Stimulated activated CD8-positive, alpha-beta memory T cell treated with anti-CD3 and anti-CD28 coated beads, Interleukin-12 subunit alpha, Interleukin-12 subunit beta, amount 100 ng/mL, for 1 hour (primary cell): ENCODE measurements around the gene ANKMY1.
A peak's percentile ranks its signal among the peaks of the same experiment; 100 is the strongest.

Experiments
- DNase-seq: peaks from one replicate; pipeline ENCODE4 v3.0.0-alpha.2; 2020; ENCODE audit warnings: low read depth

ANKMY1 gene

DNA sequence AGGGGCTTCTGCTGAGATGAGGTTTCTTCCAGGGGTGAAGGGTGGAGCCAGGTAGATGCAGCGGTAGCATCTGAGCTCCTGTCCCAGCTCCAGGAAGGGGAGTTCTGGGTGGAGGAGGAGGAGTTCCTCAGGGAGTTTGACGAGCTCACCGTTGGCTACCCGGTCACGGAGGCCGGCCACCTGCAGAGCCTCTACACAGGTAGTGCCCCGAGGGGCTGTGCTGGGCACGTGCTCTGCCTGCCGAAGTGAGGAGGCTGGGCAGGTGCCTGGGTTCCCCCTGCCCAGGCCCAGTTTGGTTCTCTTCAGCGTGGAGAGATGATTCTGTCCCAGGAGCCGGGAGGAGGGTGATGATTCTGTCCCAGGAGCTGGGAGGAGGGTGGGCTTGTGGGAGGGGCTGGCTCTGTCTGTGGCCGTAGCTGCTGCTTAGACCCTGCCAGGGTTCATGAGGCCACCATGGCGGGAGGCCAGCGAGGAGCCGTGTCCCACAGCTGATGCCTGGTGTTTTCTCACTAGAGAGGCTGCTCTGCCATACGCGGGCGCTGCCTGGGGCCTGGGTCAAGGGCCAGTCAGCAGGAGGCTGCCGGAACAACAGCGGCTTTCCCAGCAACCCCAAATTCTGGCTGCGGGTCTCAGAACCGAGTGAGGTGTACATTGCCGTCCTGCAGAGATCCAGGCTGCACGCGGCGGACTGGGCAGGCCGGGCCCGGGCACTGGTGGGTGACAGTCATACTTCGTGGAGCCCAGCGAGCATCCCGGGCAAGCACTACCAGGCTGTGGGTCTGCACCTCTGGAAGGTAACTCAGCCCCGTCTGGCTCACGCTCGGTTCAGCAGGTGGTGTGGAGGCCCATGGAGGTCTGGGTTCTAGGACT, 37.0 kb upstream of the ANKMY1 start:
- DNase-seq, result no peak

DNA sequence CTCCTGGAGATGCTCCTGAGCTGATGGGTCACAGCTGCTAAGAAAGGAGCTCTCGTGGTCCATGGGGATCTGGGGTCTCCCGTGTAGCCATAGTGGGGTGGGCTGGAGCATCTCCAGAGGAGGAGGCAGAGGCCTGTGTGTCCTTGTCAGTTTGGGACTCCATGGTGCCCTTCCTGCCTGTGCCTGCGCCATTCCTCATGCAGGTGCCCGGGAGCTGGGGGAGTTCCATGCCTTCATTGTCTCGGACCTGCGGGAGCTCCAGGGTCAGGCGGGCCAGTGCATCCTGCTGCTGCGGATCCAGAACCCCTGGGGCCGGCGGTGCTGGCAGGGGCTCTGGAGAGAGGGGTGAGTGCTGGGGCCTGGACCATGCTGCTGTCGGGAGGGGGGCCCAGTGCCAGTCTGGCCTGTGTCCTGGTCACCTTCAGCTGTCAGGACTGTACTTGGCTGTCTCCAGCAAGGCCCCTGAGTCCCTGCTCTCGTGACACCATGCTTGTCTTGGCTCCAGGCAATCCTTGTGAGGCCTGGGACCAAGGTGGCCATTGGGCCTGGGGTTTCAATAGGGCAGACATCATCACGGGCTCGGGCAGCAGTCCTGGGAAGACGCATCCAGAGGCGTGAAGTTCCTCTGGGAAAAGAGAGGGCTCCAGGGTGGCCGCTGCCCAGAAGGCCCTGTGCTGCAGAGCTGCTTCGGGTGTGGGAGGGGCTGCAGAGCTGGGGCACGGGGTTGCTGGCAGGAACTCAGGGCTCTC, 36.1 kb upstream of the ANKMY1 start:
- no peak for DNase-seq

DNA sequence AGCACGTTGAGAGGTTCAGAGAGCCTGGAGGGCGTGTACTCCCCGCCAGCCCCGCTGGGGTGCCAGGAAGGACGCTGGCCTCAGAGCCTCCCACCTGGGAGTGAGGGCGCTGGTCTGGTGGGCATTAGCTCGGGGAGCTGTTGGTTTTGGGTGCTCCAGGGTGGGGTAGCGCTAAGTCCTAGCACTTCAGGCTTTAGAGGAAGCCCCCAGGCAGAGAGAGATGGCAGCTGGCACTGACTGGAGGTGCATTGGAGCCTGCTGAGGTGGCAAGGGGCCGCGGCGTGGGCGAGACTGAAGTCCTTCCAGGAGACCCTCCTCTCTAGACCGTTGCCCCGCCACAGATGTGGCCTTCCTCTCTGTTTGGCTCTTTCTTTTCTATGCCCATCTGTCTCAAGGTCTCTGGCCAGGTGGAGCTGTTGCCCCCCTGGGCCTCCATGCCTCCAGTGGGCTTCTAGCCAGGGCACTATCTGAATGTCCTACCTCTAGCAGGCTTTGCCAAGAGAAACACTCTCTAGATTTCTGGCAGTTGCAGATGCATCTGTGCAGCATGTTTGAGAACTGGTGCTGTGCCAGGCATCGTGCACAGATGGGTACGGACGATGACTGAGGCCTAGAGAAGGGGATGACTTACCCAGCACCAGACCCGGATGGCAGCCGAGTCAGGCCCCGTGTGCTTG, 35.4 kb upstream of the ANKMY1 start:
- no peak for DNase-seq

DNA sequence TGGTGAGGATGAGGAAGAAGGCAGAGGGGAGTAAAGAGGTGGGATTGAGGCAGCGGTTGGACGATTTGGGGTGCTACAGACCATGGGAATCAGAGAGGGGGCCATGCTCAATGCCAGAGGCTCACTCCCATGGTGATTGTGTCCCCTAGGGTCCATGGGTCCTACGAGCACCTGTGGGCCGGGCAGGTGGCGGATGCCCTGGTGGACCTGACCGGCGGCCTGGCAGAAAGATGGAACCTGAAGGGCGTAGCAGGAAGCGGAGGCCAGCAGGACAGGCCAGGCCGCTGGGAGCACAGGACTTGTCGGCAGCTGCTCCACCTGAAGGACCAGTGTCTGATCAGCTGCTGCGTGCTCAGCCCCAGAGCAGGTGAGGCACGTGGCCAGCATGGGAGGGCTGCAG, 34.0 kb upstream of the ANKMY1 start:
- no peak for DNase-seq

DNA sequence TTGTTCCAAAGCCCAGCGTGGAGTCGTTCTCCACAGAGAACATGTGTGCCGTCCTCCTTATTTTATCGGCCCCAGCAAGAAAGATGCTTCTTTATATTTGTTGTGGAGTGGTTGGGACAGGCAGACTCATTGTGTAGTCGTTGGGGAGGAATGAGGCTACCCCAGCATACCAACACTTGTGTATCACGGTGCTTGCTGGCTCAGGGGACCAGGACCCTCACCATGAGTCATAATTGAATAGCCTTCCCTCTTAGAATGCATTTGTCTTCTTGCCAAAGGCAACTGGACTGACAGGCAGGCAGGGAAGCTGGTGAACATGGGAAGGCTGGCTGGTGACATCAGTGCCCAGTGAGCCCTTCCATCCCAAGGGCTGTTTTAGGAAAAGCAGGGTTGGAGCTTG, 33.4 kb upstream of the ANKMY1 start:
- no peak for DNase-seq

DNA sequence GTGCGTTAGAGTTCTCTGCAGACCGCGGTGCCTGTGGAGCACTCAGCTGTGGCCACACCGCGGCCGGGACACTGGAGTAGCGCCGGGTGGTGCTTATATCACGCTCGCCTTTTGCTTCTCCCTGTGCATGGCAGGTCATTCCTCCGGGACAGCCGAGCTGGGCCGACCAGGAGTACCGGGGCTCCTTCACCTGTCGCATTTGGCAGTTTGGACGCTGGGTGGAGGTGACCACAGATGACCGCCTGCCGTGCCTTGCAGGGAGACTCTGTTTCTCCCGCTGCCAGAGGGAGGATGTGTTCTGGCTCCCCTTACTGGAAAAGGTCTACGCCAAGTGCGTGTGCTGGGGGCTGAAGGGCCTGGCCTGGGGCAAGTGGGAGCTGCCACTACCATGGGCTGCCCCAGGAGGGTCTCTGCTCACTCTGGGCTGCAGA, 32.9 kb upstream of the ANKMY1 start:
- DNase-seq, result no peak

DNA sequence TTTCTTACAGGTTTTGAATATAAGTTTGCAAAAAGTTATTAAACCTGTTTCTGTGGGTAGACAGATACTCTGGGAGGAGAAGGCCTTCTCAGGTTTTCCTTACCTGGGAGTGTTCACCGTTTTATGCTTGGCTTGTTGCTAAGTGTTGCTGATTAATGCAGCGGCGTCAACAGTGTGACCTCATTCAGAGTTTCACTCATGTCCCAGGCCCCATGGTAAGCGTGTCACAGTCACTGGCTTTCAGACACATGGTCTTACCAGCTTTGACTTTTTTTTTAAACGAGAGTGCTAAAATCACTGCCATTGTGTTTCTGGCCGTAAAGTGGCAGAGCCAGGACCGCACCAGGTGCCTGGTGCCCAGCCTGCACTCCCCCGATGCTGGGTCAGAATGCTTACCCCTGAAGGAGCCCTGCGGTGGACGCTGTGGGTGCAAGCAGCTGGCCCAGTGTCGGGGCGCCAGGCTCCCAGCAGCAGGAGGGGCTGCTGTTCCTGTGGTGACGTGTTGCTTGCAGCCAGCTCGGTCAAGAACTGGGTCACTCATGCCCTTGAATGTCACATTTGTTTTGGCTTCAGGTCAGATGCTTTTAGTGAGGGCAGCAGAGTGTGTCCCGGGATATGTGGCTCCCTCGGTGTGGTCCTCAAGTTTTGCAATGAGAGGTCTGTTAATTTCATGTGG, 32.2 kb upstream of the ANKMY1 start:
- DNase-seq, result no peak

DNA sequence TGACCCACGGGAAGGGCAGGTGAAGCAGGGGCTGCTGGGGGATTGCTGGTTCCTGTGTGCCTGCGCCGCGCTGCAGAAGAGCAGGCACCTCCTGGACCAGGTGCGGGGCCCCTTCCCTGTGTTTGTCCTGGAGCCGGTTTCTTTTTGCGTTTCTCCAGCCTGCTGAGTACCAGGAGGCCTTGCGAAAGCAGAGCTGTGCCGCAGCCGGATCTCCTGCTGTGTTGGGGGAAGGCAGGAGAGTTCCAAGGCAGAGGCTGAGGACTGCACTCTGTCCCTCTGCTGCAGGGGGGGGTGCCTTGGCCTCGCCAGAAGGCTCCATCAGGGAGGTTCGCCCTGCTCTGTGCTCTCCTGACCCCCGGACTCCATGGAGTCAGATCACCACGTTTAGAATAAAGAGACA, 31.6 kb upstream of the ANKMY1 start:
- DNase-seq, result no peak

DNA sequence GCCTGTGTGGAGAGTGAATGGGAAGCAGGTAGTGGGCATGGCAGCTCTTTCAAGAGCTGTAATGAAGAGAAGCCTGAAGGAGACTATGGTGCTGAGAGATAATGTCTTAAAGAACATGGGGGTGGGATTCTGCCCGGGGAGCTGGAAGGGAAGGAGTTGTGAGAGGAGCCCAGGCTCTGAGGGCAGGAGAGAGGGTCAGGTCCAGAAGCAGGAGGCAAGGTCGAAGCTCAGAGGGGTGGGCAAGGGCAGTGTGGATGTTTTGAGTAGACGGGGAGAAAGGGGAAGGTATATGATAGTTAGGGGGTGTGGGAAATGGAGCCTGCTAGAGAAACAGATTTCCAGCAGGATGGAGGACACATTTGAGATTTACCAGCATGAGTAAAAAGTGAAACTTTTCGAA, 30.9 kb upstream of the ANKMY1 start:
- DNase-seq, result no peak

DNA sequence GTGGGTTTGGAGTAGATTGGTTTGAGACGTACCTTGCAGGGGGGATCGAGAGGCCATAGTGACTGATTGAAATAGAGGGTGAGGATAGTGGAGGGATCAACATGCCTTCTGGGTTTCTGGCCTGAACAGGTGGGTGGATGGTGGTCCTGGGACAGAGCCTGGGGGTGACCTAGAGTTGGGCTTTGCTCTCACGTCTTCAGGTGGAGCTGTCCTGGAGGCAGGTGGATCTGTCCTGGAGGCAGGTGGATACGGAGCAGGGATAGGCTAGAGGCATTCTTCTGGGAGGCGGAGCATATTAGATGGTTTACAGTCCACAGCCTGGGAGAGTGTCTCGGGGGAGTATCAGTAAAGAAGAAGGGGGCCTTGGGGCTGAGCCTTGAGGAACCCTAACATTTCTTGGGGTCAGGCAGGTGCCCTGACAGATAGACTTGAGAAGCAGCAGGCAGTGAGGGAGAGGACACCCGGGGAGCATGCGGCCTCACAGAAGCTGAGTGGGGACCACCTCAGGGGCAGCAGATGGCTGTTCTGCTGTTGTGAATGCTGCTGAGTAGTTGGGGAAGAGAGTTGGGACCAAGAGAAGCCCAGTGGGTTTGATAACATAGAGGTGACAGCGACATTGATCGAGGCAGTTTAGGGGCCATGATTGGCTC, 30.3 kb upstream of the ANKMY1 start:
- no peak for DNase-seq

DNA sequence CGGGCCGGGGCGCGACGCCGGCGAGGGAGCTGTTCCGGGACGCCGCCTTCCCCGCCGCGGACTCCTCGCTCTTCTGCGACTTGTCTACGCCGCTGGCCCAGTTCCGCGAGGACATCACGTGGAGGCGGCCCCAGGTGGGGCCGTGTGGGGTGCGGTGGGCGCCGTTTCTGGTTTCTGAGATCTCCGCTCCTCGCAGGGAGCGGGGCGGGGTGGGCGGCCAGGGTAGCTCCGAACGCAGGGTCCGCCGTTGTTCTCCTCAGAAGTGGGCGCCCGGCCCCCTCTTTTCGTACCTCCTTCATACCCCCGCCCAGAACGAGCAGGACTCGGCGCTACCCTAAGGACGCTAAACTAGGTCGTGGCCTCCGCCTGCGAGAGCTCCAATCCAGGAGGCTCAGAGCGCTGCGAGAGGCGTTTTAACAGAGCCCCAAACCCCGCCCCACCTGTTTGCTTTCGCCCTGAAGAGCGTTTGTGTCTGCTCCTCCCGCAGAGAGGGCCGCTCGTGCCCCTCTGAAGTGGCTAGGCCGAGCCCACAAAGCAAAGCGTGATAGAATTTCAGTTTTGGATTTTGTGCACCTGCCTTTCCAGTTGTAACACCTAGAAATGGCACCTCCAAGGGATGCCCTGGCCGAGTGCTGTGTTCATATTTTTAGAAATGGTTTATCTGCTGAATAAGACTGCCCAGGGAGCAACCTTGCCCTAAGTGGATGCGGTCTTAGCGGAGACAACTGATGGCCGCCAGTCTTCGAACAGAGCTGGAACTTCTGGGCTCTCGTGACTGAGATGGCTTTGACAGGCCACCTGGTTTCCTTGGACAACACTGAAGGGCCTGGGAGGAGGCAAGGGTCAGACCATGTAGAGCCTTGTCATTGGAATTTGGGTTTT, 29.4 kb upstream of the ANKMY1 start:
- DNase-seq, result peak; percentile 35

DNA sequence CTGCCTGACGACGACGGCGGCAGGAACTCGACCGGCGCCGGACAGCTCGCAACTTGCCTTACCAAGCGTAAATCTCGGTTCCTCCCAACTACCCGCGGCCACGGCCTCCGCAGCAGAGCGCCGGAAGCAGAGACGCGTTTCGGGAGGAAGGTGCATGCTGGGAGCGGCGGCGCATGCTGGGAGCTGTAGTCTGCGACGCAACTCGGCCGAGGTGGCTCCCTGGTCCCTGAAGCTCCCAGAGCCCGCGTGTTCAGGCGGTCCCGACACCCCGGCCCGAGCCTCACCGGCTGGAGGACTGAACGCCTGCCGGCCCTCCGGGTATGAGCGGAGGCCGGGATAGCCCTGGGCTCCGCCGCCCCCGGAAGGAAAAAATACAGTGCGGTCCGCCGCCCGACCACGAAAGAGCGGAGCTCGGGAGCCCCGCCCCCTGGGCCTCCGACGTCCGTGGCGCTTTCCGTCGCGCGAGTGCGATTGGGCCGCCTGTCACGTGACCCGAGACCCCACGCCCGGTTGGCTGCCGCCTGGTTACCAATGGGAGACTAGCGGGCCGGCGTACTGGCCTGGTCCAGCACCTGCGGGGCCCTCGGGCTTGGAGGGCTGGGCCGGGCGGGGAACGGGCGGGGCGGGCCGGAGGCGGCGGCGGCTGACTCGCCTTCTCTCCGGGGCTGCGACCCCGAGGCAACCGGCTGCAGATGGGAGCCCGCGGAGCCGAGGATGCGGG, 28.6 kb upstream of the ANKMY1 start, which contains the start of gene CAPN10:
CAPN10 (plus strand) TSS at position 537 of the 721 bp plus-strand sequence; CDS start at position 715, 178 bp downstream.
- peak; percentile 95 for DNase-seq

DNA sequence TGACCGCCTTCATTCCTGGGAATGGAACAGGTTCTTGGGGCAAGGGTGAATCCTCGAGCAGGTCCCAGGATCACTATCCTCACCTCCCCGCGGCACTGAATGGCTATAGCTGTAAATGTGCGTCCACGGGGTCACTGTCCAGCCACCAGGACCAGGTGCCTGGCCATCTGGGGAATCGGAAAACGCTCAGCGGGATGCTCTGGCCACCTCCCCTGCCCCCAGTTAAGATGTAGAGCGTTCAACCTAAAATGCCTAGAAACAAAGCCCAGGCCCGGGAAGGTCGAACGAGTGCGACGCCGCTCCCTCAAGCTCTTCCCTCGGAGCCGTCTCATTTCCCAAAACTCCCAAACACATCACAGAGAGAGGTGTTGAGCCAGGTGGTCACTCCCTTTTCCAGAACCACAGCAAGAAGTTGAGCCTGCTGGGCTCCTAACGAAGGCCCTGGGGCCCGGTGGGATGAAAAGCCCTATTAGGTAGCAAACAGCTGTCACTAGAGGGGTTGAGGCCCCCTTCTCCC, 28.0 kb upstream of the ANKMY1 start:
- no peak for DNase-seq

DNA sequence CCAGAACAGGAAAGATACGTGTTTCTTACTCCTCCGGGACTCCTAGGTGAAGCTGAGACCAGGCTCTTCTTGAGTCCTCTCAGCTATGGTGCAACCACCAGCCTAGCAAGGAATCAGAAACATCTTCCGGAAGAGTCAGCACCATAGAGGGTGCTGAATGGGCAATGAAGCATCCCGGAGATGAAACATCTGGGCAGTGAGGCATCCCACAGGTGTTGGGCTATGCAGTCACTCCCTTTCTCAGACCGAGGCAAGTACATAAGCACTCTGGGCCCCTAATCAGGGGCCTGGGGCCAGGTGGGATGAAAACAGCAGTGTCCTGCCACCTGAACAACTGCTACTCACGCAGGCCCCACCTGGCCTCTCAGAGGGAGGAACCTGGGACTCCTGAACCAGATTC, 27.3 kb upstream of the ANKMY1 start:
- DNase-seq, result no peak

DNA sequence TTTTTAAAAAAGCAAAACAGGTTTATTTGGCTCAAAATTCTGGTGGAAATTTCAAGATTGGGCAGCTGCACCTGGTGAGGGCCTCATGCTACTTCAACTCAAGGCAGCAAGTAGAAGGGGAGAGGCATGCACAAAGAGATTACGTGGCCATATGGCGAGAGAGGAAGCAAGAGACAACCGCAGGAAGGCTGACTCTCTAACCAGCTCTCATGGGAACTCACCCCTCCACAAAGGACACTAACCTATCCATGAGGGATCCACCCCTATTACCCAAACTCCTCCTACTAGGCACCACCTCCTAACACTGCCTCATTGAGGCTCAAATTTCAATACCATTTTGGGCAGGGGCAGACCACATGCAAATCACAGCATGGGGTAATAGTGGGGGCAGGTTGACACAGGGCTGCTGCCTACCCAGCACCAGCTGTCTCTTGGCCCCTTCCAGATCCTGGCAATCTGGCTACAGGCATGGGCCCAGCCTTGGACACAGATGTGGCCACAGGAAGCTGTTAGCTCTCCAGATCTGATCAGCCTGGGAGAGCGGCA, 26.8 kb upstream of the ANKMY1 start:
- DNase-seq, result no peak

DNA sequence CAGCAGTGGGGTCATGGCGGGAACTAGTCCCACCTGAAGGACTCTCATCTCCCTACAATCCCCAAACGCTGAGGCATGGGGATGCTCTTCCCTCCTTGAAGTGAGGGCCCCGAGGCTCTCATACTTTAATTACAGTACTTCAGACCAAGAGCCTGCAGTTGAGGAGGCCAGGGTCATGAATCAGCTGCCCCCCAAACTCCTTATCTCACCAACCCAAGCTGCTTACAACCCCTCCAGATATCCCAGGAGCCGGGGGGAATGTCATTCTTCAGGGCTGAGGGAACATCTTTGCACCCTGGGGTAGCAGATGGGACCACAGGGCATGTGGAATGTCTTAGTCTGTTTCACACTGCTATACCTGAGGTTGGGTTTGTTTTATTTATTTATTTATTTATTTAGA, 26.0 kb upstream of the ANKMY1 start:
- no peak for DNase-seq

DNA sequence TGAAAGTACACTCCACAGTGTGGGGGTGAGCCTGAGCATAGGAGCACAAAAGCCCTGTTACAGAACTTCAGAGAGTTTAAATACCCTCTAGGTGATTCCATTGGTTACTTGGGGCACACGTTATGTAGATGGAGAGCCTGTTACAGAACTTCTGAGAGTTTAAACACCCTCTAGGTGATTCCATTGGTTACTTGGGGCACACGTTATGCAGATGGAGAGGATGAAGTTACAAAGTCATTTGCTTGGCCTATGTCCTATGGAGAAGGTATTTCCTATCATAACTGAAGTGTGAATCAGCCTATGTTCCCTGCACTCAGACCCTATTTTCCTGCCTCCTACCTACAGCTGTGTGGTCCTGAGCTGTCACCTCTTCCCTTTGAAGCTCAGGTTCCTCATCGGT, 25.0 kb upstream of the ANKMY1 start:
- no peak for DNase-seq

DNA sequence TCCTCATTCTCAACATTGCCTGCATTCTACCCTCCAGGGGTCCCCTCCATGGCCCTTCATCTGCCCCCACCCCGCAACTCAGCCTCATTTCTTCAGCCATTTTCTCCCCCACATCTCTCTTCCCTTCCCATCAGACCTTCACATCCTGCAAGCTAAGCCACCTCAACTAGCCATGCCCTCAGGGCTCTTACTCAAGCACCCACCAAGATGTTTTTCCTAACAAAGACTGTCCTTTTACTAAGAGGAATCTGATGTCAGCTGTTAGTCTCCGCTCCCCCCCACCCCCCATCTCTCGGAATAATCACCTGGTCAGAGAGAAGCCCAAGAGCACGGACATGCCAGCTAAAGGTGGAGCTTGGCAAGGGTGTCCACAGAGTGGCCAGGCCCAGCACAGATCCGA, 24.0 kb upstream of the ANKMY1 start:
- no peak for DNase-seq
